Activated gamma-delta T cell treated with anti-CD3 and anti-CD28 coated beads, Interleukin-2, amount 50 U/mL, for 16 hours (primary cell): Measurements from ENCODE around the gene CTSD.
A peak's percentile ranks its signal among the peaks of the same experiment; 100 is the strongest.
"Not testable (repeated sequence)": the region's sequence is repeated elsewhere in the genome, so short reads cannot be mapped to it uniquely, and the experiment has no call there.

ENCODE experiments used
- DNase-seq: peaks from one replicate; pipeline ENCODE4 v3.0.0-alpha.2; 2020; ENCODE audit warnings: low read depth

Gene CTSD

GRCh38 chr11:1763796-1764661 lies at the start of gene CTSD:
Gene CTSD, minus strand, starts transcription at chr11:1763927. Its CDS starts 68 bp downstream, at chr11:1763859.
- DNase-seq = peak; percentile 76

GRCh38 chr11:1813356-1813755 lies 49.6 kb upstream of the CTSD start:
- DNase-seq = not testable (repeated sequence)

- no peak for DNase-seq
Measured at GRCh38 chr11:1812801-1813200, 49.1 kb upstream of the CTSD start.

- DNase-seq = no peak
Measured at GRCh38 chr11:1812274-1812673, 48.5 kb upstream of the CTSD start.

- DNase-seq = no peak
Measured at GRCh38 chr11:1810761-1811160, 47.0 kb upstream of the CTSD start.

GRCh38 chr11:1807264-1807995 lies 43.7 kb upstream of the CTSD start:
- DNase-seq = no peak

GRCh38 chr11:1805525-1805924 lies 41.8 kb upstream of the CTSD start:
- DNase-seq = no peak

- not testable (repeated sequence) for DNase-seq
Measured at GRCh38 chr11:1803835-1804519, 40.2 kb upstream of the CTSD start.

GRCh38 chr11:1803246-1803645 lies 39.5 kb upstream of the CTSD start:
- no peak for DNase-seq

- DNase-seq = no peak
Measured at GRCh38 chr11:1797391-1798125, 33.8 kb upstream of the CTSD start.

- DNase-seq = no peak
Measured at GRCh38 chr11:1796413-1797011, 32.8 kb upstream of the CTSD start.

GRCh38 chr11:1793081-1793480 lies 29.4 kb upstream of the CTSD start:
- DNase-seq = no peak

- no peak for DNase-seq
Measured at GRCh38 chr11:1792461-1792860, 28.7 kb upstream of the CTSD start.

- no peak for DNase-seq
Measured at GRCh38 chr11:1791912-1792311, 28.2 kb upstream of the CTSD start.

GRCh38 chr11:1786466-1786865 lies 22.7 kb upstream of the CTSD start:
- DNase-seq = no peak

- DNase-seq = no peak
Measured at GRCh38 chr11:1785749-1786413, 22.2 kb upstream of the CTSD start.

- DNase-seq = no peak
Measured at GRCh38 chr11:1784761-1785650, 21.3 kb upstream of the CTSD start.

- DNase-seq = no peak
Measured at GRCh38 chr11:1783725-1784529, 20.2 kb upstream of the CTSD start.
